Transverse colon (tissue), 4 donors: ENCODE measurements around the gene NAA80. TPM values are rescaled to one million over a fixed set of nuclear protein-coding genes. Genes with fewer than 3 reads are reported as not detected.

Experiments used
- DNase-seq: peaks from one replicate; pipeline ENCODE4 v3.0.0-alpha.2; 2019
- H3K27ac ChIP-seq, 4 donors: fragments of 200-600 bp; sonication (generic); 2 replicates each; pipeline ENCODE4 v1.5.1; 2016 to 2018; ENCODE audit warnings: inconsistent platforms in 4 of 4
- H3K27me3 ChIP-seq: fragments of 200-600 bp; sonication (generic); 2 replicates; pipeline ENCODE4 v1.5.1; 2017; ENCODE audit warnings: inconsistent platforms
- H3K36me3 ChIP-seq, 4 donors: fragments of 200-600 bp; sonication (generic); 2 replicates each; pipeline ENCODE4 v1.5.1; 2017 to 2019; ENCODE audit warnings: inconsistent platforms in 4 of 4
- H3K4me1 ChIP-seq, 4 donors: fragments of 200-600 bp; sonication (generic); 2 replicates each; pipeline ENCODE4 v1.5.1; 2017 to 2020; ENCODE audit warnings: inconsistent platforms in 4 of 4
- H3K4me3 ChIP-seq, 4 donors: fragments of 200-600 bp; sonication (generic); 1 replicate in 1 of 4; 2 replicates in 3 of 4; pipeline versions ENCODE4 v1.5.1 to v1.6.1; 2017 to 2019; ENCODE audit warnings: inconsistent platforms in 4 of 4
- H3K9me3 ChIP-seq, 2 donors: fragments of 200-600 bp; sonication (generic); 2 replicates each; pipeline ENCODE4 v1.5.1; 2017 to 2019; ENCODE audit warnings: inconsistent platforms in 2 of 2
- CTCF ChIP-seq, 5 experiments: fragments of 200-600 bp in 3 of 5; fragments of 450-650 bp in 2 of 5; sonication (generic) in 3 of 5; IDR thresholded peaks; 1 replicate in 2 of 5; 2 replicates in 3 of 5; pipeline ENCODE4 v1.5.1; 2016 to 2017; ENCODE audit warnings: antibody characterized with exemption in 5 of 5, inconsistent platforms in 3 of 5, mild to moderate bottlenecking in 2 of 5, moderate library complexity in 1 of 5
- EP300 ChIP-seq: sonication (generic); formaldehyde crosslinking; IDR thresholded peaks from one replicate; pipeline ENCODE4 v1.6.1; 2017; ENCODE audit warnings: antibody characterized with exemption, low read depth
- POLR2A ChIP-seq: fragments of 450-650 bp; IDR thresholded peaks from one replicate; pipeline ENCODE4 v1.6.1; 2016; ENCODE audit warnings: antibody characterized with exemption, mild to moderate bottlenecking, moderate library complexity
- POLR2AphosphoS5 ChIP-seq, 3 donors: sonication (generic); formaldehyde crosslinking; IDR thresholded peaks; one replicate each; pipeline ENCODE4 v1.6.1; 2016; ENCODE audit warnings: antibody characterized with exemption in 3 of 3
- WGBS, 2 donors: methylation state at CpG; one replicate each; pipeline ENCODE4 v1.1.5; 2018; ENCODE audit warnings: low coverage in 1 of 2; 5-methylcytosine and 5-hydroxymethylcytosine counted together
- in situ Hi-C, 4 donors: fragments of 200-750 bp; cut with MboI; loops; one replicate each; pipeline versions ENCODE4 v1.15.0 to v1.15.1; 2017; ENCODE audit warnings: low sequenced_read_pairs in 3 of 4, low pct_ligation_motif_present in 1 of 4, low pct_unique_long_range_greater_than_20kb in 1 of 4
- intact Hi-C: fragments of 100-400 bp; cut with DNase I; formaldehyde crosslinking; loops from one replicate; pipeline ENCODE4 v1.15.1; 2023; ENCODE audit warnings: low total_unique reads
- total RNA-seq, 4 donors: library from RNA; depleted of rRNA; stranded (reverse); fragments of >200 nt; gene quantifications; one replicate each; pipeline ENCODE4 v1.1.0, GENCODE V29; 2016

NAA80 gene
- total RNA-seq, 4 donors from 2014 or later, result 5.2 to 13.0 (median 7.8) TPM

GRCh38 chr3:50275996-50276761, 23.0 kb downstream of the NAA80 start:
- Histone ChIP-seq H3K4me3 (no peak overlapping the region), H3K27ac (no peak overlapping the region), H3K9me3 (no peaks in the 10 kb centered on the region), H3K27me3 (peaks cover 33% of the 10 kb centered on the region), H3K36me3 (no peaks in the 10 kb centered on the region), H3K4me1 (peaks cover 7 to 29% (median 14%) of the 10 kb centered on the region in 4 donors)
- intact Hi-C loops, result loop anchor here (10.0 kb wide), 1 partner anchor 151 kb away; no protein-coding TSS in a partner anchor
- TF ChIP-seq CTCF (IDR thresholded peaks at IDR 0.05) (no peak), EP300 (no peak), POLR2A (no peak), POLR2AphosphoS5 (IDR thresholded peaks at IDR 0.05) (no peak)
- no peak for DNase-seq
- WGBS, 2 donors, result 67 to 75% methylated on average over 8 to 65 of the region's 79 CpGs
- in situ Hi-C loops, result no loop called here

GRCh38 chr3:50275141-50275995, 23.8 kb downstream of the NAA80 start:
- H3K4me1 ChIP-seq, result peaks cover 7 to 32% (median 16%) of the 10 kb centered on the region in 4 donors
- H3K36me3 ChIP-seq, result no peaks in the 10 kb centered on the region
- in situ Hi-C loops (no loop called here), intact Hi-C loops (loop anchor here (10.0 kb wide), 1 partner anchor 151 kb away; no protein-coding TSS in a partner anchor)
- TF ChIP-seq EP300 (no peak), CTCF (IDR thresholded peaks at IDR 0.05) (no peak), POLR2A (no peak), POLR2AphosphoS5 (IDR thresholded peaks at IDR 0.05) (no peak)
- peaks cover 33% of the 10 kb centered on the region for H3K27me3 ChIP-seq
- 74% methylated on average over 65 of the region's 65 CpGs; no CpG with 5 or more reads in 1 of the 2 donors for WGBS, 2 donors
- no peak for DNase-seq
- H3K4me3 ChIP-seq, result no peak overlapping the region
- no peaks in the 10 kb centered on the region for H3K9me3 ChIP-seq
- H3K27ac ChIP-seq, result no peak overlapping the region

- peaks cover 33% of the 10 kb centered on the region for H3K27me3 ChIP-seq
- no peaks in the 10 kb centered on the region for H3K36me3 ChIP-seq
- H3K4me1 ChIP-seq, result peaks cover 7 to 41% (median 24%) of the 10 kb centered on the region in 4 donors
- 23% methylated on average over 18 of the region's 26 CpGs; no CpG with 5 or more reads in 1 of the 2 donors for WGBS, 2 donors
- no peaks in the 10 kb centered on the region for H3K9me3 ChIP-seq
- in situ Hi-C loops, result loop anchor here in 1 of 4 donors (5.0 kb wide), 1 partner anchor 82 kb away; the partner anchor contains the start of gene GNAT1
- H3K27ac ChIP-seq, result no peak overlapping the region
- TF ChIP-seq POLR2A, result no peak
- TF ChIP-seq EP300, result no peak
- no peak for TF ChIP-seq POLR2AphosphoS5 (IDR thresholded peaks at IDR 0.05)
- peak; percentile 74 to 91 (median 79) for TF ChIP-seq CTCF (IDR thresholded peaks at IDR 0.05)
- H3K4me3 ChIP-seq, result no peak overlapping the region
- intact Hi-C loops, result loop anchor here (5.0 to 10.0 kb wide), 2 partner anchors 82 to 150 kb away; partner anchors contain the start of gene GNAT1
- peak; percentile 84 for DNase-seq
Observed at GRCh38 chr3:50274371-50275104, 24.7 kb downstream of the NAA80 start.
